Measurements from ENCODE around the gene CR1L.
"Not testable (repeated sequence)": the region's sequence is repeated elsewhere in the genome, so short reads cannot be mapped to it uniquely, and the experiment has no call there.

CR1L gene

DNA sequence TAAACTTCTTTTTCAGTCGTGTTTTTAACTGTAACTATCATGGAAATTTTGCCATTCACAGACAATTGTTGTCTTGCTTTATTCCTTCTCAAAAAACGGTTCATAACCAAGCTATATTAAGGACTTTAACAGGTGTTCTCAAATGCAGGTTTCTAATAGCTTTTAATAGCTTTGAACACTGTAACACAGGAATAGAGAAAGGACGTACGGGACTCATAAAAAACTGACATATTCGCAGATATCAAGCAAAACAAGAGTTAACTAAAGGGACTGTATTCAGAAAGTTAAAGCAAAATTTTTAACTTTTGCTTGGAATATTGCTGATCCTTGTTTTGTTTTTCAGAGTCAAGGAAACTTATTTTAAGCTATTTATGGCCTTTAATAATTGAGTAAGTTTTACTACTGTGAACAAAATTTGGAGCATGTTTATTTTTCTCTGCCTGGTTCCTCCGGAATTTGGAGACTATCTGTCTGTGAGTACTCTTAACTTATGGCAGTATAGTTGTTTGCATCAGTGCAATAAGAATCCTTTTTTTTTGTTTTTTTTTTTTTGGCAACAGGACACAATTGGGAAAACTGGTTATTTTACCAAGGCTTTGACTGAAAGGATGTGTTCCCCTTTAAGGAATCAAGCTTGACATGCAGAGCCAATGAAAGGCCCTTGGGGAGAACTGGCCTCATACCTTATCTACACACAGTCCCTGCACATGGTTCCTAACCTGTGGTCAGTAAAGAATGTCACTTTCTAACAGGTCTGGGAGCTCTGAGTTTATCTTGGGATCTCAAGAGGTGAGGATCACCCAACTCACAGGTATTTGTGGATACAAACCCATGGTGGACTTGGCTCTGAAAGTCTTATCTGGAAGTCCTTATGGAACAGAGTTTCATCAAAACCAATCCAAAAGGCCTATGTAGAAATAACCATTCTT lies 101.2 kb downstream of the CR1L start:
- no peak for DNase-seq (ENCODE audit: low spot score)

DNA sequence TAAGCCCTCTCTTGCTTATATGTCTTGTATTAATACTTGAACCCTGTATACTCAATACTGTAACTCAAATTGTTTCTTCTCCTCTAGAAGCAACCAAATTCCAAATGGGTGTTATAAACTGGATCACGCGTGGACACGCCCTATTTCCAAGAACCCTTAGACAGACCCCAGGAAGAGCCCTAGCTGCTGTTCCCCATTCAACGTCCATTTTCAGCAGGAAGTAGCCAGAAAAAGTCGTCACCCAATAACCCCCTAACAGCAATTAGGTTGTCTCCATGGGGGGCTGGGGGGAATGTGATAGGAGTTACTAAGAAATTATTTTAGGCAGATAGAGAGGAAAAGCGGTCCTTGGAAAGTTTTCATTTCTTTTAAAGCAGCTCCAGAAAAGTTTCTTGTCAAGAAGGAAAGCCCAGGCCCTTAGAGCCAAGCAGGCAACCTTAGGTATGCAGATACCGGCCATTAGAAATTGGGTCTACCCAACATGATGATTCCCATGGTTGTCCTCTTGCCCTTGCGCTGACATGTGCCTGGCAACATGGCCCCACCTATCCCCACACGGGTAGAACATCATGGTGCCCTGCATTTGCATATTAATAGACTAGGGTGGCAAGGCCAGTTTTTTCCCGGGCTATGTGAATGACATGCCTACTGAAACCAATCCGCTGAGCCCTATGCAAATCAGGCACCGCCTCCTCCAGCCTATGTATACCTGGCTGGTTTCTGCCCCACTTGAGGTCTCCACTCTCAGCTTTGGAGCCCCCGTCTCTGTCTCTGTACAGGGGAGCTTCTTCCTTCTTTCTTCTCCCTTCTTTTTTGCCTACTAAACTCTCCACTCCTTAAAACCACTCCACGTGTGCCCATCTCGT lies 102.9 kb downstream of the CR1L start:
- no peak for DNase-seq (ENCODE audit: low spot score)

DNA sequence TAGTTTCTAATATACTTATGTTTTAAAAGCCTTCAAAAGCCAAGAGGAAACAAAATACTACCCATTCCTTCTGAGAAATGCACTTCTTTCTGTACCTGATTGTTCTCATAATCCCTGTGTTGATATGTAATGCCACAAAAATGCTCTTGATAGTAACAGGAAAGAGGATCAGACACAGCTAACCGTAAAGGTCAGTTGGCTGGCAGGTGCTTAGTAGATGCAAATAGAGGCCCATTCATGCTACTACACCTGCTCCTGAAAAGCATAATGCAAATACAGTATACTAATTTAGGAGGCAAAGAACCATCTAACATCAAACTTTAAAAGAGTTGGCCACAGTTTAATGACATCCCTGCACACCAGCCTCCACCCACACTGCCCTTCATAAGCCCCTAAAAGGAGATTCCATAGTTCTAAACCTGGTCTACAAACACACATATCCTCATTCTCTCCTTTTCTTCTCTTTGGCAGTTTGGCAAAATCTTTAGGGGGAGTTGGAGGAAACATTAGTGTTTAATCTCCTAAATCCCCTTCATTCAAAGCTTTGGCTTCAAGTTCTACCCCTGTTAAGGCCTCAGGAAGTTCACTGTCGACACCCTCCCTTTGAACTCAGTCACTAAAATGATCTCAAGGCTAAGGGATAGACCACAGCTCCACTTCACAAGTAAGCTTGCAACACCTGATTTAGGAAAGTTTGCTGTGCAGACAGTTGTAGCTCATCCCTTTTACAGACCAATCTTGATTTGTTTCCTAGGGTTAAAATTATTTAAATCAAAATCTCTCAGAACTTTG lies 104.0 kb downstream of the CR1L start:
- no peak for DNase-seq (ENCODE audit: low spot score)

DNA sequence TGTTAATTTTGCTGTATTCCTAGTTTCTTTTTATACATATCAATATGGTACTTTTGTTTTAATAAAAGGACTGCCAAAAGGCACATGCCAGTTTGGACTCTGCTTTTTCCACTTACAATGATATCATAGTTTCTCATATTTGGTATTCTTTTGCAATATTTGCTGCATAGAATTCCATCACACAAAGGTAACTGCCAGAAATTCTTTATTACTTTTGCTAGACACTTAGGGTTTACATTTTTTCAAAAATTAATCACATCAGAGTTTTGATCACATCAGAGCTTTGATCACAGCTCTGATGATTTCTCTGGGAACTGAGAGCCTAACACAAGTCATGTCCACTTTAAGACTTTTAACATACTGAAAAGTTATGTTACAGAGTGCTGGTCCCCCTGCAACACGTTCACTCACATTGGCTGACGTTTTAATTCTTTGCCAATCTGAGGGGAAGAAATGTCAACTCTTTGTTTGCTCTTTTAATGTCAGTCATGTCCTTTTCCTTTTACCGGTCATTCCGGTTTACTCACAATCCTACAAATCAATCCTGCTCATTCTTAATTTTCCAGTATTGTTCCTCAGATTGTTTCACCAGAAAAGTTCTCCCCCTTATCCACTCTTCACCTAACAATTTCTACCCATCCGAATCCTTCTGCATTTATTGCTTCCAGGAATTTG lies 105.8 kb downstream of the CR1L start:
- DNase-seq (ENCODE audit: low spot score), result no peak

DNA sequence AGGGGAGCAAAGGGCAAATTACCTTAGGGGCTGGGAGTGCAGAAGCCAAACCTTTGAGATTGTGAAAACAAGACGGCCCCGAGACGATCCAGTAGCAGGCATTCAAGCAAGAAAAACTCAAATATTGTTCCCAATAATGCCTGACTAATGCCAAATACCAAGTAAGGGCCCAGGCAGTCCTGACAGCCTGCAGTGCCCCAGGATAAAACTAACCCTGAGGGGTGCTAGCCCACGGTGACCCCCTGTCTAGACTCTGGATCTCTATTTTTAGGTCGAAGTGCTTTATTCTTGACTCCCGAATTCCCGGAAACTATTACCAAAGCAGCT lies 106.5 kb downstream of the CR1L start:
- DNase-seq (ENCODE audit: low spot score), result not testable (repeated sequence)

DNA sequence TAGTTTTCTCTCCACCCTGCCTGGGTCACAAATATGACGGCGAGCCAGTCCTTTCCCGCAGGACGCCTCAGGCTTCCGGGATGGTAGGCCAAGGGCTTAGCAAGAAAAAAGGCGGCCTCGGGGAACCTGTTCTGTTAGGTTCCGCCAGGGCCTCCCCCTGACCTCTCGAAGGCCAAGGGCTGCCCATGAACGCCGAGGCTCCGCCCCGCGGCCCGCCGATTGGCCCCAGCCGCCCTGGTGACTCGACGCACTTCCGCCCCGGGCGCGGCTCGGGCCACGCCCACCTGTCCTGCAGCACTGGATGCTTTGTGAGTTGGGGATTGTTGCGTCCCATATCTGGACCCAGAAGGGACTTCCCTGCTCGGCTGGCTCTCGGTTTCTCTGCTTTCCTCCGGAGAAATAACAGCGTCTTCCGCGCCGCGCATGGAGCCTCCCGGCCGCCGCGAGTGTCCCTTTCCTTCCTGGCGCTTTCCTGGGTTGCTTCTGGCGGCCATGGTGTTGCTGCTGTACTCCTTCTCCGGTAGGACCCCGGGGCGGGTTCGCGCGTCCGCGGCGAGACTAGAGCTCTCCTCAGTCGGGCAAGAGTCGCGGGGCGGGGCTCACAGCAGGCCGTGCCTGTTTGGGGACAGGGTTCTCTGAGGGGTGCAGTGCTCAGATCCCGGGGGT lies 107.0 kb downstream of the CR1L start, which contains the start of gene CD46:
Gene CD46 (plus strand): TSS at position 265 of the 666 bp plus-strand sequence. CDS start 159 bp downstream, at position 424.
- peak; percentile 44 for DNase-seq (ENCODE audit: low spot score)

DNA sequence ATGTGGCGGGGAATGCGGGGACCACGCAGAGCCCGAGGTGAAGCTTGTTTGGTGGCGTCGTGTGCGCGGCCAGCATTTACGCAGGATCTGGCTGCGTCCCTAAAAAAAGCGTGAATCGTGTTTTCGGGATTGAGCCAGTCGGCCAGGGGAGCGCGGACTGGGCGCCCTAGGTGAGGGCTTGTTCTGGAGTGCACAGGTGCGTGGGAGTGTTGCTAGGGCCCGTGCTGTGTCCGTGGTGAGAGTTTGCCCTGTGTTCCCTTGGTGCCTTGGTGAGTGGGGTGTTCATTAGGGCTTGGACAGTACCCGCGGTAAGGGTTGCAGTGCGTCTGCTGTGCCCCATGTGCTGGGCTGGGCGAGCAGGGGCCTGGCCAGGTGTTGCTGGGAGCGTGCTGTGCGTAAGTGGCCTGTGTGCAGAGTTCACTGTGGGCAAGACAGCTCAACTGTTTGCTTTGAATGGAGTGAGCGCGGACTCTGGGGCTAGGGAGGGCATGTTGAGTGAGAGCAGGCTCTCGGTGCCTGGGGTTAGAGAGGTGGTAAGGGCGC lies 107.6 kb downstream of the CR1L start:
- no peak for DNase-seq (ENCODE audit: low spot score)

DNA sequence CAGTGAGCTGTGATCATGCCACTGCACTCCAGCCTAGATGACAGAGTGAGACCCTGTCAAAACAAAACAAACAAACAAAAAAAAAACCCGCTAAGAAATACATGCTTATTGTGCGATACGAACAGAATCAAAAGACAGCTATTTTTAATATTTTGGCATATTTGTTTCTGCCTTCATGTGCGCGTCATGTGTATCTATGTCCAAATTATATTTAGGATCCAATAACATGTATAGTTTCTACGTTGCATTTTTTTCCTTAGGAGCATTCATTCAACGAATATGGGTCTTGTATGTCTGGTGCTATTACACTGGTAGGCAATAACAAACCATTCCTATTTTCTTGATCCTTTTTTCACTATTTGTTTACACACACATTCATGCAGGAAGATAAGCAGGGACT lies 108.7 kb downstream of the CR1L start:
- DNase-seq (ENCODE audit: low spot score), result no peak

DNA sequence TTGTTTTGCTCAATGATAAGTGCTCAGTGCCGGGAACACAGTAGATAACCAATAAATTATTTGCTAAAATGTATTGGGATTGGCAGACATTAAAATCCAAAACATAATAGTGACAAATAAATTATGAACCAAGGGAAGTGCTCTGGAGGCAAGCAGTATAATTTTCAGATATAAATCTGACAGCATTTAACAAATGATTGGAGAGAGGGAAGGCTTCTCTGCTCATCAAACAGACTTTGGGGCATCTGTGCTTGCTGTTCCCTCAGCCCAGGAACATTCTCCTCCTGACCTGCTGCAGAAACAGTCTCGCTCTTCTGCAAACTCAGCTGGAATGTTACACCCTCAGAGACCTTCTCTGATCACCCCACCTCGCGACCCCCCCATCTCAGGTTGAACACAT lies 109.1 kb downstream of the CR1L start:
- DNase-seq (ENCODE audit: low spot score), result no peak

DNA sequence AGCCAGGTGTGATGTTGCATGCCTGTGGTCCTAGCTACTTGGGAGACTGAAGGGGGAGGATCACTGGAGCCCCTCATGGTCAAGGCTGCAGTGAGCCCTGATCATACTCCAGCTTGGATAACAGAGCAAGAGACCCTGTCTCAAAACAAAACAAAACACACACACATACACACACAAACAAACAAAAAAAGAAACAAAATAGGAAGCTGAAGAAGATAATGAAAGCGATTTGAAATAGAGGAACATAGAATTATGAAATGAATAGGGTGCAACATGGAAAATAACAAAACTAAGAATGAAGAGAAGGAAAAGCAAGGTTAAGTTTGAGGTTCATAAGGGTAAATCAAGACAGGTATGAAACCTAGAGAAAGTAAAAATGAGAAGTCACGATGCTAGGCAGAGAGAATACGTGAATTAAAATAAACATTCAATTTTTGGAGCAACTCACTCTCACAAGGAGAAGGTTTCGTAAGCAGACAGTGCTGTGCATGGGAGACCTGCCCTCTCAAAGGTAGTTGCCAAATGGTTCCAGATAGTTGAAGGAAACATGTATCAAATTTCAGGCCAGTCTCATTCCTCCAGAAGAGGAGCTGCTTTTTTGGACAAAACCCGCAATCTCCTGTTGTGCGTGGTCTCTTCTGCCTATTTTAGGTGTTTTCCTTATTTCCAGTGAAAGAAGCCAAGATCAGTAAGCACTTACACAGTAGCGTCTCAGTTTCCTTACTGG lies 110.2 kb downstream of the CR1L start:
- no peak for DNase-seq (ENCODE audit: low spot score)

DNA sequence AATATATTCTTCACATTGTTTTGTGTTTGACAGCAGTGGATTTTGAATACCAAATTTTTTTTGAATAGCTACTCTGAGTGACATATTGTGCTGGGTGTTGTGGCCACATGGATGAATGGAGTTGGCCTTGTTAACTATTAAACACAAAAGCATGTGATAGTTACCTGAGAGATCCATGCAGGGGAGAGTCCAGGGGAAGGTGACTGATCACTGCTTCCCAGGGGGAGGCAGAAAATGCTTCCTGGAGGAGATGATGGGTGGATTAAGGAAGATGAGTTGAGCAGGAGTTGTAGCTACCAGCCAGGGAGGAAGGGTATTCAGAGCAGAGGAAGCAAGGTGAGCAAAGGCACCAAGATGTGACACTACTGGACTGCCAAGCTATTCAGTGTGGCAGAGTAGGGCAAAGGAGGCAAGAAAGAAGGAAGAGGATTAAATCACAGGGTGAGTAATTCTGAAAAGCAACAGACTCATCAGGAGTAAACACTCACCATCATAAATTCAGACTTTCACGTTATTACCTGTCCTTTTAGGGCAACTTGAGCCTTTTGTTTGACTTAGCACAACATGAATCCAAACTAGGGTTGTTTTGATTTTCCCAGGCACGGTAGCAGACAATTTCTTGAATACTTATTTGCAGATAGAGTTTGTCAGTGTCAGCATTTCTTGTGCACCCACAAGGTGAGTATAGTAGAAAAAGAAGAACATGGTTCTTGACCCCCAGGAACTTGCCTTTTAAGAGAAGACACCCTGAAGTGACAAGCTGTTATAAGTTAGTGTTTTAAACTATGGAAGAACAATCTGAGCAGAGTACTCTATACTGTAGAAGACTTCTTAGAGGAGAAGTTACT lies 111.1 kb downstream of the CR1L start:
- no peak for DNase-seq (ENCODE audit: low spot score)

DNA sequence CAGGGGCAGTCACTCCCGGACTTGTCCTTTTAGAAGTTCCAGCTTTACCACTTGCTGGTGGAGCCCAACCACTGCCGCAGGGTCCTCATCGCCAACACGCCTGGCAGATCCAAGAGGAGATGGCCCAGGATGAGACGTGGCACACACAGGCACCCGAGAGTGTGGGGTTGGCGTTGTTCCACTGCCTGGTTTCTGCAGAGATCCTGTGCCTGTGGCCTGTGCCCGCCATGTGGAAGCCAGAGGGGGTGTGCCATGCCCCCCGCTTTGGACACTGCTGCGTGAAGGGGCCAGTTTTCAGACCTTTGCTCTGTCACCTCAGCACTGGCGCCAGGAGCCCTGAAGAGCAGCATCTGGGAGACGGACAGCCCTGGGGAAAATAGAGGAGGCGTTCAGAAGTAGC lies 117.7 kb downstream of the CR1L start:
- DNase-seq (ENCODE audit: low spot score), result no peak

DNA sequence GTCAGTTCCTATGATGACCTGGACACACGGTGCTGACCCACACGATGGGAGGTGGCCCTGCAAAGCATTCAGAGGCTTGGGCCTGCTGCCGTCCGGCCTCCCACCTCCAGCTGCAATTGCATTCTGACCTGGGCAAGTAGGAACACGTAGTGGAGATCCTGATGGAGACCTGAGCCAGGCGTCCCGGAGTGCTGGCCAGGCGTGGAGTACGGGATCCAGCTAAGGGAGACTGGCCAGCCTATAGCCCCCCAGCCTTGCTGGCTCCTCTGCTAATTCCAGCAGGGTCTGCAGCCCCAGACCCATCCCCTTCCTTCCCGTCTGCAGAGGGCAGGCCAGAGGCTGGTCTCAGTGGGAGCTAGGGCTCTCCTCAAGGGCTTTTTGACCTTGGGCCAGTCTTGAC lies 118.2 kb downstream of the CR1L start:
- no peak for DNase-seq (ENCODE audit: low spot score)

DNA sequence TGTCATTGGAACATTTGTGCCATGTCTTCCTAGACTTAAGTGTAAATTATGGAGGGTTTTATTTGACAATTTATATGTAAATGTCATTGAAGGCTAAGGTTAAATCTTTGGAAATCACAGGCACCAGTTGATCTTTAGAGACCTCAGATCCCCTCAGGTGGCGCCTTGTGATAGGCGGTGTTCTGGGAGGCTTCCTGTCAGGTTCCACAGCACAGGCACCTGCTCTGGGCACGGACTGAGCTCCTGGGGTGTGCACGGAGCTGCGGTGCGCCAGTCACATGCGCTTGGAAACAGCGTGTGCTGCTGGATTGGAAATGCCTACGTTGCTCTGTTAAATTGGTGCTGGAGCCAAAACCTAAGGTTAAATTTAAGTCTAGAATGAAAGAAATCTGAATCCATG lies 119.0 kb downstream of the CR1L start:
- no peak for DNase-seq (ENCODE audit: low spot score)

DNA sequence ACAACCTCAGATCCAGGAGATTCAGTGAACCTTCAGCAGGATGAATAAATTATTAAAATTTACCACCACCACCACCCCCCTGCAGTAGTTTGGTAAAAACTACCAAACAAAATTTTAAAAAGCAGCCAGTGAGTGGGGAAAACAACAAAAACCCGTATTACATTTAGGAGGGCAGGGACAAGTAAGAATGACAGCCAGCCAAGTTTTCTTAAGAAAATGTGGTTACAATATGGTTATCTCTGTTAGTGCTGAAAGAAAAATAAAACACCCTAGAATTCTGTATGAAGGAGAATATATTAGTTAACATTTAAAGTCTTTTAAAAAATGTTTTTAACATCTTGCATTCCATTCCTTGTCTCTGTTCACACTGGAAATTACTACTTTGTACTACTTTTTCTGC lies 121.6 kb downstream of the CR1L start:
- no peak for DNase-seq (ENCODE audit: low spot score)

DNA sequence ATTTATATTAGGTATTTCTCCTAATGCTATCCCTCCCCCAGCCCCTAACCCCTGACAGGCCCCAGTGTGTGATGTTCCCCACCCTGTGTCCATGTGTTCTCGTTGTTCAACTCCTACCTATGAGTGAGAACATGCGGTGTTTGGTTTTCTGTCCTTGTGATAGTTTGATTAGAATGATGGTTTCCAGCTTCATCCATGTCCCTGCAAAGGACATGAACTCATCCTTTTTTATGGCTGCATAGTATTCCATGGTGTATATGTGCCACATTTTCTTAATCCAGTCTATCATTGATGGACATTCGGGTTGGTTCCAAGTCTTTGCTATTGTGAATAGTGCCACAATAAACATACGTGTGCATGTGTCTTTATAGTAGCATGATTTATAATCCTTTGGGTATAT lies 125.6 kb downstream of the CR1L start:
- not testable (repeated sequence) for DNase-seq (ENCODE audit: low spot score)

Data from HuH-7.5 (cell line).